ENCODE measurements around the gene DNAJC21.

DNA sequence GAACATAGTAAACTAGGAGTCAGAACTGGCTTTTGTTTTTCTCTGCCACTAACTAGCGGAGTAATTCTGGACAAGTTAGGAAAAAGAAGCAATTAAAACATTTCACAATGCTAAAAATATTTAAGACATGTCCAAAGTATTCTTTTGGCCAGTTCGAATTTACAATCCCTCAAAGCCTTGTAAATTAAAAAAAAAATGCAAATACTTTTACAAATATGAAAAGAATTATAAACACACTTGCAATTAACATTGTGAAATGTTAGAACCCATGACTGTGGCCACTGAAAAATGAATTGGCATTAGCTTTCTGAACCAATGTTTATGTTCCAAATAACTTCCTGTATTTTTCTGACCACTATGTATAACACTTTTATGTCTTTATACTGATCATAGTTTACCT, 16.3 kb upstream of the DNAJC21 start:
- TF ChIP-seq CTCF (IDR thresholded peaks at IDR 0.05) (no peak), POLR2A (IDR thresholded peaks at IDR 0.05) (no peak), EP300 (IDR thresholded peaks at IDR 0.05; ENCODE audit: low read depth) (no peak), POLR2AphosphoS5 (IDR thresholded peaks at IDR 0.05) (peak in 1 of 3 donors; percentile 13)

Measured in transverse colon (tissue), 4 donors.